Tibial artery (tissue), 4 donors: ENCODE measurements around the gene TYR.
"Not testable (repeated sequence)": the region's sequence is repeated elsewhere in the genome, so short reads cannot be mapped to it uniquely, and the experiment has no call there.

Experiments
- DNase-seq, 2 donors: peaks; one replicate each; pipeline ENCODE4 v3.0.0-alpha.2; 2019
- H3K27ac ChIP-seq, 2 donors: fragments of 200-600 bp; sonication (generic) in 1 of 2; 1 replicate in 1 of 2; 2 replicates in 1 of 2; pipeline ENCODE4 v1.5.1; 2018 to 2019; ENCODE audit warnings: mild to moderate bottlenecking in 1 of 2
- H3K27me3 ChIP-seq, 2 donors: fragments of 200-600 bp; sonication (generic) in 1 of 2; one replicate each; pipeline versions ENCODE4 v1.5.1 to v1.6.0; 2016 to 2019
- H3K36me3 ChIP-seq, 3 donors: fragments of 200-600 bp; sonication (generic) in 2 of 3; one replicate each; pipeline ENCODE4 v1.5.1; 2016 to 2019; ENCODE audit warnings: mild to moderate bottlenecking in 2 of 3
- H3K4me1 ChIP-seq, 4 donors: fragments of 200-600 bp; sonication (generic) in 2 of 4; 1 replicate in 3 of 4; 2 replicates in 1 of 4; pipeline ENCODE4 v1.5.1; 2016 to 2019
- H3K4me3 ChIP-seq, 2 donors: fragments of 200-600 bp; sonication (generic) in 1 of 2; 1 replicate in 1 of 2; 2 replicates in 1 of 2; pipeline ENCODE4 v1.5.1; 2018 to 2019; ENCODE audit warnings: mild to moderate bottlenecking in 2 of 2
- H3K9me3 ChIP-seq, 3 donors: fragments of 200-600 bp; sonication (generic) in 1 of 3; one replicate each; pipeline ENCODE4 v1.5.1; 2016 to 2019
- intact Hi-C: fragments of 100-400 bp; cut with DNase I; formaldehyde crosslinking; loops from one replicate; pipeline ENCODE4 v1.15.0; 2023; ENCODE audit warnings: low total_unique reads
- TF ChIP-seq, protein P1 (sequence below), 2 experiments: fragments of 200-600 bp in 1 of 2; fragments of 450-650 bp in 1 of 2; IDR thresholded peaks; one replicate each; pipeline ENCODE4 v1.5.1; 2017 to 2019; ENCODE audit warnings: antibody characterized with exemption in 2 of 2, mild to moderate bottlenecking in 1 of 2, moderate library complexity in 1 of 2

Gene TYR

DNA sequence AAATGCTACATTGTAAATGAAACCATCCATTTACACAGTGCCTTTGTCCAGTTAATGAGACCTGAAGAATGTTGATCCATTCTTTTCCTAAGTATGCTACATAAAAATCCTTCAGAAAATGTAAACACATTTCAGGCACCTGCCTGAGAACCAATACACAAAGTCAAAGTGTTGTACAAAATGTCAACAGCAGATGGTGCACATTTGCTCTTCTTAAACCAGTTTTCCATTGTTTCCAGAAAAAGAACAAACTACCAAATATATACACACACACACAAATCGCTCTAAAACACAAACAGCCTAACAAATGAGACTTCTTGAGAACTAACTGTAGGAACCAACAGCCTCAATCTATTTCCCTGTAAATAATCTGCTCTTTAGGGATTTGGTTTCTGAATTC, 156.0 kb downstream of the TYR start:
- Histone ChIP-seq H3K4me1 (peaks cover 0 to 13% (median 0%) of the 10 kb centered on the region in 4 donors), H3K27ac (peak overlapping the region in 1 of 2 donors; percentile 25)
- H3K36me3 ChIP-seq, H3K4me3 ChIP-seq, intact Hi-C loops, H3K9me3 ChIP-seq, H3K27me3 ChIP-seq, DNase-seq: not testable (repeated sequence)
- TF ChIP-seq, protein P1, sequence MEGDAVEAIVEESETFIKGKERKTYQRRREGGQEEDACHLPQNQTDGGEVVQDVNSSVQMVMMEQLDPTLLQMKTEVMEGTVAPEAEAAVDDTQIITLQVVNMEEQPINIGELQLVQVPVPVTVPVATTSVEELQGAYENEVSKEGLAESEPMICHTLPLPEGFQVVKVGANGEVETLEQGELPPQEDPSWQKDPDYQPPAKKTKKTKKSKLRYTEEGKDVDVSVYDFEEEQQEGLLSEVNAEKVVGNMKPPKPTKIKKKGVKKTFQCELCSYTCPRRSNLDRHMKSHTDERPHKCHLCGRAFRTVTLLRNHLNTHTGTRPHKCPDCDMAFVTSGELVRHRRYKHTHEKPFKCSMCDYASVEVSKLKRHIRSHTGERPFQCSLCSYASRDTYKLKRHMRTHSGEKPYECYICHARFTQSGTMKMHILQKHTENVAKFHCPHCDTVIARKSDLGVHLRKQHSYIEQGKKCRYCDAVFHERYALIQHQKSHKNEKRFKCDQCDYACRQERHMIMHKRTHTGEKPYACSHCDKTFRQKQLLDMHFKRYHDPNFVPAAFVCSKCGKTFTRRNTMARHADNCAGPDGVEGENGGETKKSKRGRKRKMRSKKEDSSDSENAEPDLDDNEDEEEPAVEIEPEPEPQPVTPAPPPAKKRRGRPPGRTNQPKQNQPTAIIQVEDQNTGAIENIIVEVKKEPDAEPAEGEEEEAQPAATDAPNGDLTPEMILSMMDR (IDR thresholded peaks at IDR 0.05), result peak; percentile 34 to 62

DNA sequence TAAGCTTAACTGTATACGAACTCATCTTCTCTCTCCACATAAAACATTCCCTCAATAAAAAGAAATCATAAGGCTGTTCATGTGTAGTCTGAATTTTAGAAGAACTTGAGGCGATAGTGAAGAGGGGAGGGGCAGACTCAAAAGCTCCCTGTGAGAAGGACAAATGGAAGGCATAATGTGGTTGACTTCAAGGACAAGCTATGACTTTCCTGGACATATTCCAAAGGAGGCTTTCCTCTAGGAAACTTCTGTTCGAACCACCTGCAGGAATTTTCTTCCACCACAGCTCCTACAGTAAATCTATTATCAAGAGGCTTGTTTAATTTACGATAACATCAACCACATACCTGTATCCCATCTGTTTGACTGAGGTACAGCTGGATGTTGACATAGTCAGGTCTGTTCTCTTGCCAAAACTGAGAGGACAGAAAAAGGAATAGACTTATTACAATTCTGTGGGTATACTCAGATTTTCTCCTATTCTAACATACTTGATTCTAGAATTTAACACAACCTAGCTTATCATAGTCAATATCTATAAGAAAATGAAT, 159.5 kb downstream of the TYR start:
- intact Hi-C loops, DNase-seq: not testable (repeated sequence)

DNA sequence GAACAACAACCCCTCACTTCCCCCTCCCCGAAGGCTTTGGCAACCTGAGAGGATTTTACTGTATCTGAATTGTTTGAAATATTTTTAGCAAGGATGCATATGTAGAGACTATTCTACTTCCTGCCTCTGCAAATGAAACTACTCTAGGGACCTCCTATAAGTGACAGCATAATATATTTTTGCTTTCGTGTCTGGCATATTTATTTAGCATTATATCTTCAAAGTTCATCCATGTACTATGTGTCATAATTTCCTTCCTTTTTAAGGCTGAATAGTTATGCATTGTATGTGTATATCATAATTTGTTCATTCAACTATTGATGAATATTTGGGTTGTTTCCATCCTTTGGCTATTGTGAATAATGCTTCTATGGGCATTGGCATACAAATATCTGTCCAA, 160.4 kb downstream of the TYR start:
- intact Hi-C loops, H3K27me3 ChIP-seq, H3K4me3 ChIP-seq, H3K9me3 ChIP-seq, DNase-seq, H3K36me3 ChIP-seq: not testable (repeated sequence)
- Histone ChIP-seq H3K4me1 (peaks cover 0 to 42% (median 9%) of the 10 kb centered on the region in 4 donors), H3K27ac (peak overlapping the region in 1 of 2 donors; percentile 0)

More for the DNA sequence above, 159.5 kb downstream of the TYR start:
- not testable (repeated sequence) for H3K36me3 ChIP-seq, H3K4me3 ChIP-seq, H3K9me3 ChIP-seq, H3K27me3 ChIP-seq
- H3K27ac ChIP-seq, result peak overlapping the region in 1 of 2 donors; percentile 0
- H3K4me1 ChIP-seq, result peaks cover 0 to 38% (median 5%) of the 10 kb centered on the region in 4 donors

DNA sequence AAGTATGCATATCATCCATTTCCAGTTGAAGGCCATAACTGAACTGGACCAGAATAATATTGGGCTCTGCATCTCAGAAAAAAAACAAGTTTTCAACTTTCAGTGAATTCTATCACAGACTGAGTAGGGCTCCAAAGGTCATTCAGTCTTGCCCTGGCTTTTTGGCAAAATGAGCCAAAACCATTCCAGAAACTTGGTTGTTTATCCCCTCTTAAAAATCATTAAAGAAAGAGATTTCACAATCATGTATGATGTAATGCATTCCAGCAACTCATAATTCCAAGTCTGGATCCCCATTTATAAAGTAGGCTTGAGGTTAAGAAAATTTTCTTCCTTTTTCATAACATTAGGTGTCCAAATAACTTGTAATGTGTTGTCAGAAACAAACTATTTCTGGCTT, 162.8 kb downstream of the TYR start:
- H3K4me3 ChIP-seq, intact Hi-C loops, H3K27me3 ChIP-seq, H3K9me3 ChIP-seq, H3K36me3 ChIP-seq: not testable (repeated sequence)
- peak in 1 of 2 donors; percentile 29 for DNase-seq
- Histone ChIP-seq H3K4me1 (peaks cover 0 to 54% (median 11%) of the 10 kb centered on the region in 4 donors), H3K27ac (peak overlapping the region; percentile 57 to 66)

DNA sequence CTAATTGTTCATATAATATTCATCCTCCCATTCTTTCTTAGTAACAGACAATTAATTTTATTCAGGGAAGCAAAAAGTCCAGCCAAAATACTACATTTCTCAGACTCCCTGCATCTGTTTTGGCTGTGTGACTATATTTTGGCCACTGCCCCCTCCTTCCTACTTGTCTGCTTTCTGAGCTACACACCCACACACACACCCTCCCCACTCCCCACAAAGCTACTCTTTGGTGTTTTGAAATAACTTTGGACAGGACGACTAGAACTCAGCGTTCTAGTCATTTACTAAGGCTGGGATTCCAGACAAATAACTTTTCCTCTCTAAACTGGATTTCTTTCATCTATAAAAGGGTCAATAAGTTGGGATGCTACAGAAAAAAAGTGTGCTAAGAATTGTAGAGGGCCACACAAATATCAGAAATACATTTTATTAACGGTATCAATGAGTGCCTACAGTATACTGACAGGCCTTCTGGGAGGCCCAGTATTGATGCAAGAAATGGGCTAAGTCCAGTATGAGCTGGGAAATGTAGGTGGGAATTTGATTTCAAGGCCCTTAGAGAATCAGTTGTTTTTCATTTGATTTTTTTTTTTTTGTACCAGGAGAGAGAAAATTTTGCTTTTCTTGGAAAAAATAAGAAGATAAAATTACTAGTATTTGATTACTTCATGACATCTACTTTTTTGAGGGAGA, 165.4 kb downstream of the TYR start:
- intact Hi-C loops, H3K36me3 ChIP-seq, H3K4me3 ChIP-seq, H3K9me3 ChIP-seq, H3K27me3 ChIP-seq: not testable (repeated sequence)
- Histone ChIP-seq H3K27ac (peak overlapping the region; percentile 57 to 66), H3K4me1 (peaks cover 0 to 54% (median 11%) of the 10 kb centered on the region in 4 donors)
- peak; percentile 81 to 87 for DNase-seq
